ENCODE results near the gene LMO4.

The LMO4 gene

DNA sequence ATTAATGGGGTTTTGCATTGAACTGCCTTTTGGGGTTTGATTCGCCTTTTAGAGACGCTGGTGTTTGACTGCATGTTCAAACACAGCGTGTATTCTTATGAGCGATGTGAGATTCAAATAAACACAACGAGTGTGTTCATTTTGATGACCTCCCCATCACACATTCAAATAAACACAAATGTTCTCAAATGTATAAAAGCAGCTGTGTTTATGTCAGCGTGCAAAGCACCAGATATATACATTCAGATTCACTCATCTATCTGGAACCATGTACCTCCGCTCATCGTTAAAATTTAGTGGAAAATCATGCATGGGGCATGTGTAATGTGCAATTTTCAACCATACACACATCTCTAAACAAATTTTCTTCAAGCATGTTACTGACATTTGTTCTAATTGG is 21.4 kb upstream of the LMO4 start:
- TF ChIP-seq TAF1 (IDR thresholded peaks at IDR 0.05; ENCODE audit: low read depth) (no peak), CREB1 (IDR thresholded peaks at IDR 0.05; ENCODE audit: low read depth) (no peak), FOXM1 (IDR thresholded peaks at IDR 0.05; ENCODE audit: borderline replicate concordance, low read depth) (no peak), REST (IDR thresholded peaks at IDR 0.05; ENCODE audit: low read depth) (no peak), ZBTB7A (IDR thresholded peaks at IDR 0.05; ENCODE audit: low read depth) (no peak), TEAD4 (IDR thresholded peaks at IDR 0.05) (no peak), MAX (IDR thresholded peaks at IDR 0.05) (no peak), TCF12 (IDR thresholded peaks at IDR 0.05; ENCODE audit: low read depth) (no peak), CEBPB (IDR thresholded peaks at IDR 0.05) (no peak), NFIC (IDR thresholded peaks at IDR 0.05) (no peak), USF1 (IDR thresholded peaks at IDR 0.05) (no peak), YY1 (IDR thresholded peaks at IDR 0.05; ENCODE audit: low read depth) (no peak), RAD21 (IDR thresholded peaks at IDR 0.05; ENCODE audit: low read depth) (no peak), EP300 (IDR thresholded peaks at IDR 0.05; ENCODE audit: borderline replicate concordance) (no peak), EGR1 (IDR thresholded peaks at IDR 0.05) (no peak)

- TF ChIP-seq EGR1 (IDR thresholded peaks at IDR 0.05) (no peak), CREB1 (IDR thresholded peaks at IDR 0.05; ENCODE audit: low read depth) (no peak), TAF1 (IDR thresholded peaks at IDR 0.05; ENCODE audit: low read depth) (no peak), TEAD4 (IDR thresholded peaks at IDR 0.05) (no peak), RAD21 (IDR thresholded peaks at IDR 0.05; ENCODE audit: low read depth) (no peak), TCF12 (IDR thresholded peaks at IDR 0.05; ENCODE audit: low read depth) (no peak), NFIC (IDR thresholded peaks at IDR 0.05) (no peak), USF1 (IDR thresholded peaks at IDR 0.05) (no peak), EP300 (IDR thresholded peaks at IDR 0.05; ENCODE audit: borderline replicate concordance) (no peak)
Observed at GRCh38 chr1:87307931-87308330, 20.7 kb upstream of the LMO4 start.

DNA sequence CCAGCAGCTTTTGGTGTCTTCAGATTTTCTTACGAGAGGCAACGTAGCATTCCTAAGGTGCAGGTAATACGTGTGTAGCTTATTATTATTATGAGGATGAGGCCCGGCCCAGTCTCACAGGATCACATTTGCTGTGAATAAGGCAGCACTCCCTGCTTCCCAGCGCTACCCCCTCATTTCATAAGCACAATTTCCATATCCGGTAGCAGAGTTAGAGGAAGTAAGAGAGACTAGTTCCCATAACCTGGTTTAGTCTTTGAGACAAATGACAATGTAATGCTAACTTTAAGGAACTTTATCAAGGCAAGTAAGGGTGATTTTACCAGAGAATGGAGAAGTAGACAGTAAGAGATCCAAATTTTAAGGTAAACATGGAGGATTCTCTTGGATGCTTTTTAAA is 14.6 kb upstream of the LMO4 start:
- TF ChIP-seq CREB1 (IDR thresholded peaks at IDR 0.05; ENCODE audit: low read depth) (no peak), REST (IDR thresholded peaks at IDR 0.05; ENCODE audit: low read depth) (no peak)

DNA sequence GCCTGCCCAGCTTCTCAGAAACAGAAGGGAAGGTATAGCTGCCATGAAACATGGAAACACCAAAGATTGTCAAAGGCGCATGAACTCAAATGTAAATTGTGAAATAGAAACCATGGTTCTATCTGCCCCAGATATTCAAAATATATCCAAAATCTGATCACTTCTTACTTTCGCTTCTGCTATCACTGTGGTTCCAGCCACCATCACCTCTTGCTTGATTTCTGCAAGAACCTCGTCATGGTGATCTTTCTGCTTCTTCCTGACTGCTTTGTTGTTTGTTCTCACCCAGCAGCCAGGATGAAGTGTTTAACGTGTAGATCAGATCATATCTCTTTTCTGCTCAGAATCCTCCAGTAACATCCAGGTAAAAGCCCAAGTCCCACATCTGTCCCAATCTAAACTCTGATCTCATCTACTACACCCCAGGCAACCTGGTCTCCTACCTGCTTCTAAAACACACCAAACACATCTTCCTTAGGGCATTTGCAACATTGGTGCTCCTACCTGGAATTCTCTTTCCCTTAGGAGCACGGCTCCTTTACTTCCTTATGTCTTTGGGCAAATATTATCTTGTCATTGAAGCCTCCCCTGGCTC is 10.5 kb upstream of the LMO4 start:
- TF ChIP-seq EGR1 (IDR thresholded peaks at IDR 0.05) (no peak), NFIC (IDR thresholded peaks at IDR 0.05) (no peak), TCF12 (IDR thresholded peaks at IDR 0.05; ENCODE audit: low read depth) (no peak)

DNA sequence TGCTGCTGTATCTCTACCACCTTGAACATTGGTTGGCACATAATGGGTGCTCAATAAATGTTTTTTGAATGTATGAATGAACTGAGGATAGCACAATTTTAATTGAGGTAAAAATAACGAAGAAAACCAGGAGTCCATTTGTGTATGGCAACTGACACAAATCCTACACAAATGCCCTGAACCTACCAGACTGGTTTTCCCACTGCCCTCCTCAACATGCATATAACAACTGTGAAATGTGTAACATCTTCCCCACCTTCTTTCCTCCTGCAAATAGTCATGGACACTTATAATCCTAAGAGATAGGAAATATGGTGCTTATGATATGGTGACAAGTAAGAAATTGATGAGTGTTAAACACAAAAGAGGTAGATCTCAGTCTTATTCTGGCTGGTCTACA is 9.9 kb upstream of the LMO4 start:
- TF ChIP-seq RAD21 (IDR thresholded peaks at IDR 0.05; ENCODE audit: low read depth), result no peak
- TF ChIP-seq TEAD4 (IDR thresholded peaks at IDR 0.05), result no peak
- TF ChIP-seq CREB1 (IDR thresholded peaks at IDR 0.05; ENCODE audit: low read depth), result no peak

GRCh38 chr1:87325982-87326738 is 2.5 kb upstream of the LMO4 start:
- TF ChIP-seq RAD21 (IDR thresholded peaks at IDR 0.05; ENCODE audit: low read depth) (peak; percentile 79), ZBTB7A (IDR thresholded peaks at IDR 0.05; ENCODE audit: low read depth) (no peak), TEAD4 (IDR thresholded peaks at IDR 0.05) (peak; percentile 54; the same call in 1 of the 2 replicates)
